ENCODE results near the gene CHRNG.

DNA sequence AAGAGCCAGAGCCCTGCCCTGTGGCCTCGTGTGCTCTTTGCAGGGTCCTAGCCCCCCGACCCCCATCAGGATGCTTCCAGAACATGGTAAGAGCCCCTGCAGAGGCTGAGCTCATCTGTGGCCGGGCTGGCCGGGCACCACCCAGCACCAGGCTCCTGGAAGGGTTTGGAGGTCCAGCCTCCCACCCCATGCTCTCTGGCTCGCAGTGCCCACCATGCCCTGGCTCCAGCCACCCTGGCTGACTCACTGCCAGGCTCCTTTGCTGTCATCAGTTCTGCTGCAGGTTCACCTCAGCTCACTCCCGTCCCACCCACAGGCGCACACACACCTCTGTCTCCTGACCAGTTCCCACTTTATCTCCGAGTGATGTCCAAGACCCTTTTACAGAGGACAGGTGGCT, 48.5 kb downstream of the CHRNG start:
- TF ChIP-seq FOS (IDR thresholded peaks at IDR 0.05; ENCODE audit: borderline replicate concordance, insufficient read depth, low read length) (no peak), POLR2A (IDR thresholded peaks at IDR 0.05; ENCODE audit: low read depth, low read length) (no peak), EZH2 (IDR thresholded peaks at IDR 0.05; ENCODE audit: borderline replicate concordance, low read depth, low read length, severe bottlenecking) (no peak), POLR2AphosphoS5 (IDR thresholded peaks at IDR 0.05; ENCODE audit: insufficient read depth, low read depth, low read length) (no peak), MYC (IDR thresholded peaks at IDR 0.05; ENCODE audit: low read depth, low read length) (no peak)
- TF ChIP-seq, protein P1, sequence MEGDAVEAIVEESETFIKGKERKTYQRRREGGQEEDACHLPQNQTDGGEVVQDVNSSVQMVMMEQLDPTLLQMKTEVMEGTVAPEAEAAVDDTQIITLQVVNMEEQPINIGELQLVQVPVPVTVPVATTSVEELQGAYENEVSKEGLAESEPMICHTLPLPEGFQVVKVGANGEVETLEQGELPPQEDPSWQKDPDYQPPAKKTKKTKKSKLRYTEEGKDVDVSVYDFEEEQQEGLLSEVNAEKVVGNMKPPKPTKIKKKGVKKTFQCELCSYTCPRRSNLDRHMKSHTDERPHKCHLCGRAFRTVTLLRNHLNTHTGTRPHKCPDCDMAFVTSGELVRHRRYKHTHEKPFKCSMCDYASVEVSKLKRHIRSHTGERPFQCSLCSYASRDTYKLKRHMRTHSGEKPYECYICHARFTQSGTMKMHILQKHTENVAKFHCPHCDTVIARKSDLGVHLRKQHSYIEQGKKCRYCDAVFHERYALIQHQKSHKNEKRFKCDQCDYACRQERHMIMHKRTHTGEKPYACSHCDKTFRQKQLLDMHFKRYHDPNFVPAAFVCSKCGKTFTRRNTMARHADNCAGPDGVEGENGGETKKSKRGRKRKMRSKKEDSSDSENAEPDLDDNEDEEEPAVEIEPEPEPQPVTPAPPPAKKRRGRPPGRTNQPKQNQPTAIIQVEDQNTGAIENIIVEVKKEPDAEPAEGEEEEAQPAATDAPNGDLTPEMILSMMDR (IDR thresholded peaks at IDR 0.05; ENCODE audit: extremely low read depth in 1 of 2, insufficient read depth in 1 of 2, low read depth in 1 of 2, low read length in 2 of 2) = no peak

All from endothelial cell of umbilical vein (primary cell).